K562 (cell line): ENCODE results near the gene ARHGEF6. TPM values are rescaled to one million over a fixed set of nuclear protein-coding genes. Genes with fewer than 3 reads are reported as not detected.

Experiments used
- BACH1 ChIP-seq: fragments of 200-800 bp; sonication (Bioruptor generic); IDR thresholded peaks from 2 replicates; pipeline ENCODE4 v1.6.1; 2016; ENCODE audit warnings: missing genetic modification characterization, missing compliant biosample characterization
- E4F1 ChIP-seq: fragments of 250-450 bp; sonication (Bioruptor Pico); IDR thresholded peaks from 2 replicates; pipeline ENCODE4 v1.5.0; 2021; ENCODE audit warnings: mild to moderate bottlenecking, borderline replicate concordance
- EWSR1 ChIP-seq: fragments of 450-650 bp; IDR thresholded peaks from 2 replicates; pipeline ENCODE4 v1.6.1; 2018; ENCODE audit warnings: borderline replicate concordance, mild to moderate bottlenecking, low read depth, moderate library complexity; ENCODE audit not compliant: partially characterized antibody
- HIVEP1 ChIP-seq: fragments of 250-450 bp; sonication (Bioruptor Pico); IDR thresholded peaks from 2 replicates; pipeline ENCODE4 v1.4.0; 2020; ENCODE audit warnings: mild to moderate bottlenecking
- HNRNPL ChIP-seq: fragments of 200-400 bp; formaldehyde crosslinking; IDR thresholded peaks from 2 replicates; pipeline ENCODE4 v1.6.1; 2017; ENCODE audit warnings: low read depth, mild to moderate bottlenecking, low read length
- LCOR ChIP-seq: sonication (generic); formaldehyde crosslinking; IDR thresholded peaks from 2 replicates; pipeline ENCODE4 v1.8.0; 2022; ENCODE audit warnings: mild to moderate bottlenecking, missing genetic modification reagents
- MTA3 ChIP-seq: fragments of 450-650 bp; formaldehyde crosslinking; IDR thresholded peaks from 2 replicates; pipeline ENCODE4 v1.6.1; 2017; ENCODE audit warnings: mild to moderate bottlenecking, borderline replicate concordance
- MYC ChIP-seq, 2 experiments: fragments of 250-450 bp in 1 of 2; sonication (Bioruptor Pico) in 1 of 2; IDR thresholded peaks; 2 replicates each; pipeline versions ENCODE4 v1.5.1 to v1.6.1; 2012 to 2021; ENCODE audit warnings: low read depth in 2 of 2, borderline replicate concordance in 1 of 2, improper control_type of control experiment in 1 of 2, low read length in 1 of 2, mild to moderate bottlenecking in 1 of 2, moderate library complexity in 1 of 2
- NEUROD1 ChIP-seq: fragments of 150-350 bp; IDR thresholded peaks from 2 replicates; pipeline ENCODE4 v1.6.1; 2014; ENCODE audit warnings: borderline replicate concordance, low read length, low read depth; ENCODE audit not compliant: partially characterized antibody
- NFE2 ChIP-seq: IDR thresholded peaks from 2 replicates; pipeline ENCODE4 v1.6.1; 2014; ENCODE audit warnings: antibody characterized with exemption, low read depth
- RBBP5 ChIP-seq: fragments of 200-600 bp; sonication (generic); IDR thresholded peaks from 2 replicates; pipeline ENCODE4 v1.6.1; 2012; ENCODE audit warnings: borderline replicate concordance, mild to moderate bottlenecking, low read length, control low read depth, inconsistent platforms; ENCODE audit not compliant: insufficient read depth, poor library complexity, severe bottlenecking
- SNIP1 ChIP-seq: fragments of 450-650 bp; IDR thresholded peaks from 2 replicates; pipeline ENCODE4 v1.7.1; 2017; ENCODE audit warnings: low read depth, mild to moderate bottlenecking
- U2AF1 ChIP-seq: fragments of 200-400 bp; formaldehyde crosslinking; optimal IDR thresholded peaks from 2 replicates; pipeline ENCODE3; 2017; ENCODE audit warnings: mild to moderate bottlenecking, low read depth, low read length, moderate library complexity
- ZFX ChIP-seq: sonication (generic); formaldehyde crosslinking; IDR thresholded peaks from 2 replicates; pipeline ENCODE4 v1.8.0; 2022; ENCODE audit warnings: mild to moderate bottlenecking, missing genetic modification reagents, moderate library complexity
- ZKSCAN1 ChIP-seq: fragments of 150-350 bp; IDR thresholded peaks from 2 replicates; pipeline ENCODE4 v1.6.1; 2016; ENCODE audit warnings: low read depth, low read length
- ZNF407 ChIP-seq: fragments of 450-650 bp; IDR thresholded peaks from 2 replicates; pipeline ENCODE4 v1.6.1; 2016; ENCODE audit warnings: low read depth
- polyA plus RNA-seq, 8 experiments: library from polyadenylated mRNA; depleted of rRNA in 4 of 8; stranded (reverse) in 5 of 8; unstranded in 3 of 8; fragments of >200 nt; fragmentation: Nextera tagmentation in 2 of 8; fragmentation: Illumina TruSeq in 1 of 8; extraction: Ambion mirVana in 2 of 8; extraction: Trizol in 1 of 8; gene quantifications; 2 replicates each; pipeline versions ENCODE4 v1.2.1 to v1.2.3, GENCODE V29; 2011 to 2014; ENCODE audit warnings: inconsistent platforms in 1 of 8, missing spikeins in 1 of 8
- total RNA-seq, 7 experiments: library from RNA; depleted of rRNA in 6 of 7; stranded (reverse); fragments of >200 nt in 6 of 7; fragmentation: Illumina TruSeq in 2 of 7; extraction: Trizol in 2 of 7; gene quantifications; 2 replicates each; pipeline versions ENCODE4 v1.2.1 to v1.2.3, GENCODE V29; 2011 to 2021; ENCODE audit warnings: low replicate concordance in 1 of 7

Gene ARHGEF6
- total and polyA plus RNA-seq, 9 of the 15 experiments (the other 6 are each of a cell fraction or from before 2014, with no cell fraction given) = 2.9 to 22.1 (median 13.3) TPM

DNA sequence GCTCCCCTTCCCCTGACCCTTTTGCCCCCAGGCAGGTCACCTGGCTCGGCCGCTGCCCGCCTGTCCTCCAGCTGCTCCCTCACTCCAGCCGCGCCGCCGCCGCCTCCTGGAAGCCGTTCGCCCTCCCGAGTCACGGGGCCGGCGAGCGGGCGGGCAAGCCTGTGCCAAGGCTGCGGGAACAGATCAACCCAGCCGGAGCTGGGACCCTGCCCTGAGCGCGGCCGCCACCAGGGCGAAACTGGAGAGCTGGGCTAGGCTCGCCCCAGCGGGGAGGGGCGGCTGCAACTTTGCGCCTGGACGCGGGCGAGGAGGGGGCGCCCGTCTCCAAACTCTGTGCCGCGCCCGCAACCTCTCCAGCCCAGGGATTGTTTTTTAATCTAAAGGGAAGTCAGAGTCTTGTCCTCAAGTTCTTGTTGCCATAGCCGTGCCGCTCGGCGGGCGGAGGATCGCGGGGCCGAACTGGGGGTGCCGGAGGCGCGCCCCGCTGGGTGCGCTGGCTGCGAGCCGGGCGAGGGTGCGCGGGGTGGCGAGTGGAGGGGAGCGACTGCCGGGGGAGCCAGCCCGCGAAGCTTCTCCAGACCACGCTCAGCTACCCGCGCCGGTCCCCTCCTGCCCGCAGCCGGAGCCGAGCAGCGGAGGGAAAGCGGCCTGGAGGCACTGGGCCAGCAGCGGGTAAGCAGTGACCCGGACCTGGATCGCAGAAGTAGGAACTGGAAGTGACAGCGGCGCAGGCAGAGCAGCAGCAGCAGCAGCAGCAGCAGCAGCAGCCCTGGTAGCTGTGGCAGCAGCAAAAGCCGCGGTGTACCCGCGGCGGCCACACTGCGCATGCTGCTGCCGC, 13.4 kb downstream of the ARHGEF6 start (continued):
- TF ChIP-seq ZNF407 (no peak), MYC (IDR thresholded peaks at IDR 0.05; ENCODE audit: low read depth, low read length) (no peak), MYC (CRISPR knock-in tag; IDR thresholded peaks at IDR 0.05; ENCODE audit: borderline replicate concordance, low read depth) (no peak), ZFX (CRISPR knock-in tag) (peak; percentile 76), E4F1 (no peak), NEUROD1 (peak; percentile 41), MTA3 (peak; percentile 66; the same call in 1 of the 2 replicates), BACH1 (tag) (no peak), SNIP1 (no peak), NFE2 (no peak), ZKSCAN1 (no peak), RBBP5 (no peak), HIVEP1 (CRISPR knock-in tag) (no peak), HNRNPL (peak; percentile 60; the same call in 1 of the 2 replicates), U2AF1 (peak; percentile 21), EWSR1 (no peak), LCOR (CRISPR knock-in tag) (0 out of 2 replicates have a peak, but pooled peaks have one; percentile 17)
